ENCODE data around the gene ZDHHC23.

Gene ZDHHC23

DNA sequence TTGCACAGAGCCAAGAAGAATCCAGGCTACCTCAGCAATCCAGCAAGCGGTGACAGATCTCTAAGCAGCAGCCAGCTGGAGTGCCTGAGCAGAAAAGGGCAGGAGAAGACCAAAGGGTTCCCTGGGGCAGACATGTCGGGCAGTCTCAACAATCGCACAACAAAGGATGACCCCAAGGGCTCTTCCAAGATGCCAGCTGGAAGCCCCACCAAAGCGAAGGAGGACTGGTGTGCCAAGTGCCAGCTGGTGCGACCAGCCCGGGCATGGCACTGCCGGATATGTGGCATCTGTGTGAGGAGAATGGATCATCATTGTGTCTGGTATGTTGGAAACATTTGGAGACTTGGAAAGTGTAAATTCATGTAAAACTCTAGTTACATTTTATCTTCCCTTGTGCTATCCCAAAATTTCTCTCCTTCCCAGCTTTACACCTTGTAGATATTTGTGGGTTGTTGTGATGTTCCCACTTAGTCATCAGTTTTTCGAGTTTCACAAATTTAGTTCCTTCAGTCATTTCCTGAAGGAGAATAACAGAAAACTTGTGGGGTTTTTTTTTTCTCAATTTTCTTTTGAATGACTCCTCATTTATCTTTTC is 6.4 kb downstream of the ZDHHC23 start:
- TF ChIP-seq ZNF747 (tag by site-specific recombination; IDR thresholded peaks at IDR 0.05) (no peak), ZSCAN16 (tag by site-specific recombination; IDR thresholded peaks at IDR 0.05) (no peak), ZNF239 (tag by site-specific recombination; IDR thresholded peaks at IDR 0.05) (no peak), SCRT1 (tag by site-specific recombination; IDR thresholded peaks at IDR 0.05; ENCODE audit: borderline replicate concordance) (no peak), ZNF416 (tag by site-specific recombination; IDR thresholded peaks at IDR 0.05) (no peak), ZSCAN30 (tag by site-specific recombination; IDR thresholded peaks at IDR 0.05) (no peak), KLF10 (tag by site-specific recombination; IDR thresholded peaks at IDR 0.05) (no peak), SETDB1 (IDR thresholded peaks at IDR 0.05; ENCODE audit: insufficient read length, low read length) (no peak), ZNF660 (tag by site-specific recombination; IDR thresholded peaks at IDR 0.05) (no peak), ZNF560 (tag by site-specific recombination; IDR thresholded peaks at IDR 0.05; ENCODE audit: borderline replicate concordance) (no peak), ZNF600 (tag by site-specific recombination; IDR thresholded peaks at IDR 0.05) (no peak), OVOL3 (tag by site-specific recombination; IDR thresholded peaks at IDR 0.05) (no peak)
- TF ChIP-seq, protein P1, sequence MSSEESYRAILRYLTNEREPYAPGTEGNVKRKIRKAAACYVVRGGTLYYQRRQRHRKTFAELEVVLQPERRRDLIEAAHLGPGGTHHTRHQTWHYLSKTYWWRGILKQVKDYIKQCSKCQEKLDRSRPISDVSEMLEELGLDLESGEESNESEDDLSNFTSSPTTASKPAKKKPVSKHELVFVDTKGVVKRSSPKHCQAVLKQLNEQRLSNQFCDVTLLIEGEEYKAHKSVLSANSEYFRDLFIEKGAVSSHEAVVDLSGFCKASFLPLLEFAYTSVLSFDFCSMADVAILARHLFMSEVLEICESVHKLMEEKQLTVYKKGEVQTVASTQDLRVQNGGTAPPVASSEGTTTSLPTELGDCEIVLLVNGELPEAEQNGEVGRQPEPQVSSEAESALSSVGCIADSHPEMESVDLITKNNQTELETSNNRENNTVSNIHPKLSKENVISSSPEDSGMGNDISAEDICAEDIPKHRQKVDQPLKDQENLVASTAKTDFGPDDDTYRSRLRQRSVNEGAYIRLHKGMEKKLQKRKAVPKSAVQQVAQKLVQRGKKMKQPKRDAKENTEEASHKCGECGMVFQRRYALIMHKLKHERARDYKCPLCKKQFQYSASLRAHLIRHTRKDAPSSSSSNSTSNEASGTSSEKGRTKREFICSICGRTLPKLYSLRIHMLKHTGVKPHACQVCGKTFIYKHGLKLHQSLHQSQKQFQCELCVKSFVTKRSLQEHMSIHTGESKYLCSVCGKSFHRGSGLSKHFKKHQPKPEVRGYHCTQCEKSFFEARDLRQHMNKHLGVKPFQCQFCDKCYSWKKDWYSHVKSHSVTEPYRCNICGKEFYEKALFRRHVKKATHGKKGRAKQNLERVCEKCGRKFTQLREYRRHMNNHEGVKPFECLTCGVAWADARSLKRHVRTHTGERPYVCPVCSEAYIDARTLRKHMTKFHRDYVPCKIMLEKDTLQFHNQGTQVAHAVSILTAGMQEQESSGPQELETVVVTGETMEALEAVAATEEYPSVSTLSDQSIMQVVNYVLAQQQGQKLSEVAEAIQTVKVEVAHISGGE (tag by site-specific recombination; conservative IDR thresholded peaks at IDR 0.05; ENCODE audit: low read depth): no peak
- TF ChIP-seq, protein P2, sequence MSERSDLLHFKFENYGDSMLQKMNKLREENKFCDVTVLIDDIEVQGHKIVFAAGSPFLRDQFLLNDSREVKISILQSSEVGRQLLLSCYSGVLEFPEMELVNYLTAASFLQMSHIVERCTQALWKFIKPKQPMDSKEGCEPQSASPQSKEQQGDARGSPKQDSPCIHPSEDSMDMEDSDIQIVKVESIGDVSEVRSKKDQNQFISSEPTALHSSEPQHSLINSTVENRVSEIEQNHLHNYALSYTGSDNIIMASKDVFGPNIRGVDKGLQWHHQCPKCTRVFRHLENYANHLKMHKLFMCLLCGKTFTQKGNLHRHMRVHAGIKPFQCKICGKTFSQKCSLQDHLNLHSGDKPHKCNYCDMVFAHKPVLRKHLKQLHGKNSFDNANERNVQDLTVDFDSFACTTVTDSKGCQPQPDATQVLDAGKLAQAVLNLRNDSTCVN (tag by site-specific recombination; optimal IDR thresholded peaks at IDR 0.05): no peak
- TF ChIP-seq, protein P3, sequence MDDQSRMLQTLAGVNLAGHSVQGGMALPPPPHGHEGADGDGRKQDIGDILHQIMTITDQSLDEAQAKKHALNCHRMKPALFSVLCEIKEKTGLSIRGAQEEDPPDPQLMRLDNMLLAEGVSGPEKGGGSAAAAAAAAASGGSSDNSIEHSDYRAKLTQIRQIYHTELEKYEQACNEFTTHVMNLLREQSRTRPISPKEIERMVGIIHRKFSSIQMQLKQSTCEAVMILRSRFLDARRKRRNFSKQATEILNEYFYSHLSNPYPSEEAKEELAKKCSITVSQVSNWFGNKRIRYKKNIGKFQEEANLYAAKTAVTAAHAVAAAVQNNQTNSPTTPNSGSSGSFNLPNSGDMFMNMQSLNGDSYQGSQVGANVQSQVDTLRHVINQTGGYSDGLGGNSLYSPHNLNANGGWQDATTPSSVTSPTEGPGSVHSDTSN (CRISPR knock-in tag; IDR thresholded peaks at IDR 0.05): no peak
- TF ChIP-seq, protein P4, sequence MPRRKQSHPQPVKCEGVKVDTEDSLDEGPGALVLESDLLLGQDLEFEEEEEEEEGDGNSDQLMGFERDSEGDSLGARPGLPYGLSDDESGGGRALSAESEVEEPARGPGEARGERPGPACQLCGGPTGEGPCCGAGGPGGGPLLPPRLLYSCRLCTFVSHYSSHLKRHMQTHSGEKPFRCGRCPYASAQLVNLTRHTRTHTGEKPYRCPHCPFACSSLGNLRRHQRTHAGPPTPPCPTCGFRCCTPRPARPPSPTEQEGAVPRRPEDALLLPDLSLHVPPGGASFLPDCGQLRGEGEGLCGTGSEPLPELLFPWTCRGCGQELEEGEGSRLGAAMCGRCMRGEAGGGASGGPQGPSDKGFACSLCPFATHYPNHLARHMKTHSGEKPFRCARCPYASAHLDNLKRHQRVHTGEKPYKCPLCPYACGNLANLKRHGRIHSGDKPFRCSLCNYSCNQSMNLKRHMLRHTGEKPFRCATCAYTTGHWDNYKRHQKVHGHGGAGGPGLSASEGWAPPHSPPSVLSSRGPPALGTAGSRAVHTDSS (tag by site-specific recombination; IDR thresholded peaks at IDR 0.05): no peak
- TF ChIP-seq, protein P5, sequence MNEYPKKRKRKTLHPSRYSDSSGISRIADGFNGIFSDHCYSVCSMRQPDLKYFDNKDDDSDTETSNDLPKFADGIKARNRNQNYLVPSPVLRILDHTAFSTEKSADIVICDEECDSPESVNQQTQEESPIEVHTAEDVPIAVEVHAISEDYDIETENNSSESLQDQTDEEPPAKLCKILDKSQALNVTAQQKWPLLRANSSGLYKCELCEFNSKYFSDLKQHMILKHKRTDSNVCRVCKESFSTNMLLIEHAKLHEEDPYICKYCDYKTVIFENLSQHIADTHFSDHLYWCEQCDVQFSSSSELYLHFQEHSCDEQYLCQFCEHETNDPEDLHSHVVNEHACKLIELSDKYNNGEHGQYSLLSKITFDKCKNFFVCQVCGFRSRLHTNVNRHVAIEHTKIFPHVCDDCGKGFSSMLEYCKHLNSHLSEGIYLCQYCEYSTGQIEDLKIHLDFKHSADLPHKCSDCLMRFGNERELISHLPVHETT (tag by site-specific recombination; IDR thresholded peaks at IDR 0.05): no peak
- H3K36me3 ChIP-seq (ENCODE audit: control insufficient read depth in 2 of 2, insufficient read depth in 1 of 2, low read length in 2 of 2): peaks cover 0 to 42% of the 10 kb centered on the region in 2 experiments; a peak in 1 of 3 replicates
- ChIA-PET POLR2A (interaction anchor here (1.1 kb wide), 1 partner anchor 115 kb away, joined by 3 read pairs; the partner anchor contains the start of gene GRAMD1C), CTCF (interaction anchor here (0.7 kb wide), 1 partner anchor 647 kb away, joined by 3 read pairs; no protein-coding TSS in a partner anchor)
- no peaks in the 10 kb centered on the region for H3K4me1 ChIP-seq (ENCODE audit: control insufficient read depth, insufficient read depth, low read length)
- no peak overlapping the region for H3K4me3 ChIP-seq (ENCODE audit: low read depth, low read length)
- H3K9me3 ChIP-seq (ENCODE audit: control insufficient read depth, insufficient read depth, low read depth, low read length): no peaks in the 10 kb centered on the region
- H3K27ac ChIP-seq (ENCODE audit: extremely low read depth, low read depth, low read length): no peak overlapping the region

Measured in HEK293 (cell line).